ENCODE results near the gene TAF4.
"Not testable (repeated sequence)": the region's sequence is repeated elsewhere in the genome, so short reads cannot be mapped to it uniquely, and the experiment has no call there.

Gene TAF4

GRCh38 chr20:61972636-61973508 is 92.8 kb downstream of the TAF4 start:
- no peak for TF ChIP-seq PPARA (CRISPR knock-in tag; IDR thresholded peaks at IDR 0.05; ENCODE audit: borderline replicate concordance)
- no peak for TF ChIP-seq OSR1 (CRISPR knock-in tag; IDR thresholded peaks at IDR 0.05)
- ATAC-seq, result no peak

GRCh38 chr20:61971595-61971994 is 94.1 kb downstream of the TAF4 start:
- ATAC-seq, result not testable (repeated sequence)

DNA sequence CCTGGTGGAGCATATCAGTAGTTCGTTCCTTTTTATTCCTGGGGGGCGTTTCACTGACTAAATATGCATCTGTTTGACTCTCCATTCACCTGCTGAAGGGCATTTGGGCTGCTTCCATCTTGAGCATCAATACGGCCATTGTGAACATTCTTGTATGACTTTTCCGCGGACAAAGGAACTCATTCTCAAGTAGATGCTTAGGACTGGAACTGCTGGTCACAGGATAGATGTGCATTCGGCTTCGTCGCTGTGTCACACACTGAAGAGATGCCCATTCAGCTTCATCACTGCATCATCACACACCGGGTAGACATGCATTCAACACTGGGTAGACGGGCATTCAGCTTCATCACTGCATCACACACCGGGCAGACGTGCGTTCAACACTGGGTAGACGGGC is 95.3 kb downstream of the TAF4 start:
- no peak for ATAC-seq
- TF ChIP-seq ZFP3 (CRISPR knock-in tag; IDR thresholded peaks at IDR 0.05) (no peak), GLIS3 (CRISPR knock-in tag; IDR thresholded peaks at IDR 0.05) (no peak), PPARA (CRISPR knock-in tag; IDR thresholded peaks at IDR 0.05; ENCODE audit: borderline replicate concordance) (no peak), ZNF8 (CRISPR knock-in tag; IDR thresholded peaks at IDR 0.05) (no peak), ESRRG (CRISPR knock-in tag; IDR thresholded peaks at IDR 0.05) (no peak), ARNTL (CRISPR knock-in tag; IDR thresholded peaks at IDR 0.05; ENCODE audit: borderline replicate concordance, low read depth) (no peak), ZNF565 (CRISPR knock-in tag; conservative IDR thresholded peaks at IDR 0.05; ENCODE audit: low read depth) (no peak), TCF4 (CRISPR knock-in tag; IDR thresholded peaks at IDR 0.05; ENCODE audit: borderline replicate concordance) (no peak)
- TF ChIP-seq, protein P1, sequence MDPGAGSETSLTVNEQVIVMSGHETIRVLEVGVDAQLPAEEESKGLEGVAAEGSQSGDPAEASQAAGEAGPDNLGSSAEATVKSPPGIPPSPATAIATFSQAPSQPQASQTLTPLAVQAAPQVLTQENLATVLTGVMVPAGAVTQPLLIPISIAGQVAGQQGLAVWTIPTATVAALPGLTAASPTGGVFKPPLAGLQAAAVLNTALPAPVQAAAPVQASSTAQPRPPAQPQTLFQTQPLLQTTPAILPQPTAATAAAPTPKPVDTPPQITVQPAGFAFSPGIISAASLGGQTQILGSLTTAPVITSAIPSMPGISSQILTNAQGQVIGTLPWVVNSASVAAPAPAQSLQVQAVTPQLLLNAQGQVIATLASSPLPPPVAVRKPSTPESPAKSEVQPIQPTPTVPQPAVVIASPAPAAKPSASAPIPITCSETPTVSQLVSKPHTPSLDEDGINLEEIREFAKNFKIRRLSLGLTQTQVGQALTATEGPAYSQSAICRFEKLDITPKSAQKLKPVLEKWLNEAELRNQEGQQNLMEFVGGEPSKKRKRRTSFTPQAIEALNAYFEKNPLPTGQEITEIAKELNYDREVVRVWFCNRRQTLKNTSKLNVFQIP (CRISPR knock-in tag; IDR thresholded peaks at IDR 0.05; ENCODE audit: borderline replicate concordance, low read depth), result no peak
- TF ChIP-seq, protein P2, sequence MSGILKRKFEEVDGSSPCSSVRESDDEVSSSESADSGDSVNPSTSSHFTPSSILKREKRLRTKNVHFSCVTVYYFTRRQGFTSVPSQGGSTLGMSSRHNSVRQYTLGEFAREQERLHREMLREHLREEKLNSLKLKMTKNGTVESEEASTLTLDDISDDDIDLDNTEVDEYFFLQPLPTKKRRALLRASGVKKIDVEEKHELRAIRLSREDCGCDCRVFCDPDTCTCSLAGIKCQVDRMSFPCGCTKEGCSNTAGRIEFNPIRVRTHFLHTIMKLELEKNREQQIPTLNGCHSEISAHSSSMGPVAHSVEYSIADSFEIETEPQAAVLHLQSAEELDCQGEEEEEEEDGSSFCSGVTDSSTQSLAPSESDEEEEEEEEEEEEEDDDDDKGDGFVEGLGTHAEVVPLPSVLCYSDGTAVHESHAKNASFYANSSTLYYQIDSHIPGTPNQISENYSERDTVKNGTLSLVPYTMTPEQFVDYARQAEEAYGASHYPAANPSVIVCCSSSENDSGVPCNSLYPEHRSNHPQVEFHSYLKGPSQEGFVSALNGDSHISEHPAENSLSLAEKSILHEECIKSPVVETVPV (CRISPR knock-in tag; IDR thresholded peaks at IDR 0.05), result no peak
- TF ChIP-seq, protein P3, sequence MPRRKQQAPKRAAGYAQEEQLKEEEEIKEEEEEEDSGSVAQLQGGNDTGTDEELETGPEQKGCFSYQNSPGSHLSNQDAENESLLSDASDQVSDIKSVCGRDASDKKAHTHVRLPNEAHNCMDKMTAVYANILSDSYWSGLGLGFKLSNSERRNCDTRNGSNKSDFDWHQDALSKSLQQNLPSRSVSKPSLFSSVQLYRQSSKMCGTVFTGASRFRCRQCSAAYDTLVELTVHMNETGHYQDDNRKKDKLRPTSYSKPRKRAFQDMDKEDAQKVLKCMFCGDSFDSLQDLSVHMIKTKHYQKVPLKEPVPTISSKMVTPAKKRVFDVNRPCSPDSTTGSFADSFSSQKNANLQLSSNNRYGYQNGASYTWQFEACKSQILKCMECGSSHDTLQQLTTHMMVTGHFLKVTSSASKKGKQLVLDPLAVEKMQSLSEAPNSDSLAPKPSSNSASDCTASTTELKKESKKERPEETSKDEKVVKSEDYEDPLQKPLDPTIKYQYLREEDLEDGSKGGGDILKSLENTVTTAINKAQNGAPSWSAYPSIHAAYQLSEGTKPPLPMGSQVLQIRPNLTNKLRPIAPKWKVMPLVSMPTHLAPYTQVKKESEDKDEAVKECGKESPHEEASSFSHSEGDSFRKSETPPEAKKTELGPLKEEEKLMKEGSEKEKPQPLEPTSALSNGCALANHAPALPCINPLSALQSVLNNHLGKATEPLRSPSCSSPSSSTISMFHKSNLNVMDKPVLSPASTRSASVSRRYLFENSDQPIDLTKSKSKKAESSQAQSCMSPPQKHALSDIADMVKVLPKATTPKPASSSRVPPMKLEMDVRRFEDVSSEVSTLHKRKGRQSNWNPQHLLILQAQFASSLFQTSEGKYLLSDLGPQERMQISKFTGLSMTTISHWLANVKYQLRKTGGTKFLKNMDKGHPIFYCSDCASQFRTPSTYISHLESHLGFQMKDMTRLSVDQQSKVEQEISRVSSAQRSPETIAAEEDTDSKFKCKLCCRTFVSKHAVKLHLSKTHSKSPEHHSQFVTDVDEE (CRISPR knock-in tag; IDR thresholded peaks at IDR 0.05), result no peak

DNA sequence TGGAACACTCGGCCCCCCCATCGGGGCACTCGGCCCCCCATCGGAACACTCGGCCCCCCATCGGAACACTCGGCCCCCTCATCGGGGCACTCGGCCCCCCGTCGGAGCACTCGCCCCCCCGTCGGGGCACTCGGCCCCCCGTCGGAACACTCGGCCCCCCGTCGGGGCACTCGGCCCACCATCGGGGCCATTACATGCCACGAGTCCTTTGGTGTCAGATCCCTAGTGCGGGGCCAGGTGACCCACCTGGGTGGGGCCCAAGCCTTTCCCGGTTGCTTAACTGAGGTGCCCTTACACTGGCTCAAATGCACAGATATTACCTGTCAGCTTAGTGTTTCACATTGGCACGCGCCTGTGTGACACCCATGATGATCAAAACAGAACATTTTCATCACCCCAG is 95.9 kb downstream of the TAF4 start:
- ATAC-seq, result no peak
- TF ChIP-seq, protein P1 (CRISPR knock-in tag; IDR thresholded peaks at IDR 0.05; ENCODE audit: borderline replicate concordance, low read depth), result no peak
- TF ChIP-seq ZNF70 (CRISPR knock-in tag; IDR thresholded peaks at IDR 0.05) (no peak), PPARA (CRISPR knock-in tag; IDR thresholded peaks at IDR 0.05; ENCODE audit: borderline replicate concordance) (no peak), ZFP3 (CRISPR knock-in tag; IDR thresholded peaks at IDR 0.05) (no peak)
- TF ChIP-seq, protein P2 (CRISPR knock-in tag; IDR thresholded peaks at IDR 0.05), result no peak

DNA sequence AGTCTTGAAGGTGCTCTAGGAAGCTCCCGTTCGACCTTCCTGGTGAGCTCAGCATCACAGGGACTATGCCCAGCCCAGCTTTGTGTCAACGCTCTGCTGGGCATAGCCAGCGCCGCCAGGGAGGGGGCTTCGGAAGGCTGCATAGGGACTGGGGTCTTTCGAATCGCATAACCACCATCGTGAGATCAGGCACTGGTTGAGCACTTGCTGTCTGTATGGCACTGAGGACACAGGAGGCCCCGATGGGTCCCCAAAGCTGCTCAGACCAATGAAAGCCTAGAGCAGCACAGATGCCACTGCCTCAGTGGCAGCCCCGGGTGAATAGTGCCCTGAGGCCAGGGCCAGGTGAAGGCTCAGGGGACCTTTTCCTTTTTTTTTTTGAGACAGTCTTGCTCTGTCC is 96.7 kb downstream of the TAF4 start:
- no peak; the same call in 2 of the 3 replicates for ATAC-seq
- TF ChIP-seq ZFP30 (CRISPR knock-in tag; IDR thresholded peaks at IDR 0.05) (no peak), ARNTL (CRISPR knock-in tag; IDR thresholded peaks at IDR 0.05; ENCODE audit: borderline replicate concordance, low read depth) (no peak), CSDC2 (CRISPR knock-in tag; IDR thresholded peaks at IDR 0.05) (no peak), ISL1 (CRISPR knock-in tag; IDR thresholded peaks at IDR 0.05) (no peak), RARB (CRISPR knock-in tag; IDR thresholded peaks at IDR 0.05) (no peak), BACH2 (CRISPR knock-in tag; IDR thresholded peaks at IDR 0.05; ENCODE audit: borderline replicate concordance) (no peak), OSR1 (CRISPR knock-in tag; IDR thresholded peaks at IDR 0.05) (no peak), TOX (CRISPR knock-in tag; IDR thresholded peaks at IDR 0.05; ENCODE audit: borderline replicate concordance) (no peak), ESRRG (CRISPR knock-in tag; IDR thresholded peaks at IDR 0.05) (no peak)
- TF ChIP-seq, protein P2 (CRISPR knock-in tag; IDR thresholded peaks at IDR 0.05), result no peak
- TF ChIP-seq, protein P1 (CRISPR knock-in tag; IDR thresholded peaks at IDR 0.05; ENCODE audit: borderline replicate concordance, low read depth), result no peak
